Measurements from ENCODE around the gene ESYT2. TPM values are rescaled to one million over a fixed set of nuclear protein-coding genes. Genes with fewer than 3 reads are reported as not detected.

The ESYT2 gene
- total RNA-seq, 1 experiment from 2014 or later: 37.5 TPM

GRCh38 chr7:158795272-158795671, 34.0 kb downstream of the ESYT2 start:
- no peak for DNase-seq (ENCODE audit: low spot score)
- no TSS peak for BruUV-seq (replicated peaks)
- intact Hi-C loops (cut with micrococcal nuclease; ENCODE audit: unreplicated experiment): no loop called here

GRCh38 chr7:158791107-158791506, 38.2 kb downstream of the ESYT2 start:
- no peak for DNase-seq (ENCODE audit: low spot score)
- intact Hi-C loops (cut with micrococcal nuclease; ENCODE audit: unreplicated experiment): no loop called here
- BruUV-seq (replicated peaks): no TSS peak
- Histone ChIP-seq H3K27ac (ENCODE audit: low read depth, low read length, poor library complexity, severe bottlenecking) (no peak overlapping the region), H3K4me1 (ENCODE audit: insufficient read depth, low read length, poor library complexity, severe bottlenecking) (no peaks in the 10 kb centered on the region), H3K36me3 (ENCODE audit: insufficient read depth, low read length, poor library complexity, severe bottlenecking) (peaks cover 7% of the 10 kb centered on the region), H3K27me3 (replicated peaks; ENCODE audit: insufficient read depth, low read depth, low read length, poor library complexity) (no peaks in the 10 kb centered on the region), H3K4me3 (ENCODE audit: low read depth, low read length, poor library complexity, severe bottlenecking) (no peak overlapping the region), H3K9me3 (ENCODE audit: low read depth, low read length, poor library complexity, severe bottlenecking) (no peaks in the 10 kb centered on the region)
- CTCF ChIA-PET: no interaction called here
- POLR2A ChIA-PET (ENCODE audit: low non-redundant PET): no interaction called here
- TF ChIP-seq EZH2 (IDR thresholded peaks at IDR 0.05; ENCODE audit: borderline replicate concordance, low read depth, low read length, poor library complexity, severe bottlenecking) (no peak), CTCF (conservative IDR thresholded peaks at IDR 0.05; ENCODE audit: low read depth, low read length) (no peak)

More at GRCh38 chr7:158795272-158795671, 34.0 kb downstream of the ESYT2 start:
- Histone ChIP-seq H3K9me3 (ENCODE audit: low read depth, low read length, poor library complexity, severe bottlenecking) (no peaks in the 10 kb centered on the region), H3K27me3 (replicated peaks; ENCODE audit: insufficient read depth, low read depth, low read length, poor library complexity) (no peaks in the 10 kb centered on the region), H3K4me3 (ENCODE audit: low read depth, low read length, poor library complexity, severe bottlenecking) (no peak overlapping the region), H3K36me3 (ENCODE audit: insufficient read depth, low read length, poor library complexity, severe bottlenecking) (peaks cover 7% of the 10 kb centered on the region), H3K4me1 (ENCODE audit: insufficient read depth, low read length, poor library complexity, severe bottlenecking) (no peaks in the 10 kb centered on the region), H3K27ac (ENCODE audit: low read depth, low read length, poor library complexity, severe bottlenecking) (no peak overlapping the region)
- TF ChIP-seq CTCF (conservative IDR thresholded peaks at IDR 0.05; ENCODE audit: low read depth, low read length) (no peak), EZH2 (IDR thresholded peaks at IDR 0.05; ENCODE audit: borderline replicate concordance, low read depth, low read length, poor library complexity, severe bottlenecking) (no peak)
- CTCF ChIA-PET: no interaction called here
- POLR2A ChIA-PET (ENCODE audit: low non-redundant PET): no interaction called here

GRCh38 chr7:158789842-158790241, 39.5 kb downstream of the ESYT2 start:
- Histone ChIP-seq H3K4me1 (ENCODE audit: insufficient read depth, low read length, poor library complexity, severe bottlenecking) (no peaks in the 10 kb centered on the region), H3K36me3 (ENCODE audit: insufficient read depth, low read length, poor library complexity, severe bottlenecking) (peaks cover 7% of the 10 kb centered on the region), H3K27ac (ENCODE audit: low read depth, low read length, poor library complexity, severe bottlenecking) (no peak overlapping the region), H3K9me3 (ENCODE audit: low read depth, low read length, poor library complexity, severe bottlenecking) (no peaks in the 10 kb centered on the region), H3K4me3 (ENCODE audit: low read depth, low read length, poor library complexity, severe bottlenecking) (no peak overlapping the region), H3K27me3 (replicated peaks; ENCODE audit: insufficient read depth, low read depth, low read length, poor library complexity) (no peaks in the 10 kb centered on the region)
- TF ChIP-seq EZH2 (IDR thresholded peaks at IDR 0.05; ENCODE audit: borderline replicate concordance, low read depth, low read length, poor library complexity, severe bottlenecking): no peak
- TF ChIP-seq CTCF (conservative IDR thresholded peaks at IDR 0.05; ENCODE audit: low read depth, low read length): no peak
- no TSS peak for BruUV-seq (replicated peaks)
- CTCF ChIA-PET: no interaction called here
- POLR2A ChIA-PET (ENCODE audit: low non-redundant PET): no interaction called here
- intact Hi-C loops (cut with micrococcal nuclease; ENCODE audit: unreplicated experiment): no loop called here
- no peak for DNase-seq (ENCODE audit: low spot score)

All from A673 (cell line).